ENCODE measurements around the gene PKDREJ. TPM values are rescaled to one million over a fixed set of nuclear protein-coding genes. Genes with fewer than 3 reads are reported as not detected.

The PKDREJ gene, protein sequence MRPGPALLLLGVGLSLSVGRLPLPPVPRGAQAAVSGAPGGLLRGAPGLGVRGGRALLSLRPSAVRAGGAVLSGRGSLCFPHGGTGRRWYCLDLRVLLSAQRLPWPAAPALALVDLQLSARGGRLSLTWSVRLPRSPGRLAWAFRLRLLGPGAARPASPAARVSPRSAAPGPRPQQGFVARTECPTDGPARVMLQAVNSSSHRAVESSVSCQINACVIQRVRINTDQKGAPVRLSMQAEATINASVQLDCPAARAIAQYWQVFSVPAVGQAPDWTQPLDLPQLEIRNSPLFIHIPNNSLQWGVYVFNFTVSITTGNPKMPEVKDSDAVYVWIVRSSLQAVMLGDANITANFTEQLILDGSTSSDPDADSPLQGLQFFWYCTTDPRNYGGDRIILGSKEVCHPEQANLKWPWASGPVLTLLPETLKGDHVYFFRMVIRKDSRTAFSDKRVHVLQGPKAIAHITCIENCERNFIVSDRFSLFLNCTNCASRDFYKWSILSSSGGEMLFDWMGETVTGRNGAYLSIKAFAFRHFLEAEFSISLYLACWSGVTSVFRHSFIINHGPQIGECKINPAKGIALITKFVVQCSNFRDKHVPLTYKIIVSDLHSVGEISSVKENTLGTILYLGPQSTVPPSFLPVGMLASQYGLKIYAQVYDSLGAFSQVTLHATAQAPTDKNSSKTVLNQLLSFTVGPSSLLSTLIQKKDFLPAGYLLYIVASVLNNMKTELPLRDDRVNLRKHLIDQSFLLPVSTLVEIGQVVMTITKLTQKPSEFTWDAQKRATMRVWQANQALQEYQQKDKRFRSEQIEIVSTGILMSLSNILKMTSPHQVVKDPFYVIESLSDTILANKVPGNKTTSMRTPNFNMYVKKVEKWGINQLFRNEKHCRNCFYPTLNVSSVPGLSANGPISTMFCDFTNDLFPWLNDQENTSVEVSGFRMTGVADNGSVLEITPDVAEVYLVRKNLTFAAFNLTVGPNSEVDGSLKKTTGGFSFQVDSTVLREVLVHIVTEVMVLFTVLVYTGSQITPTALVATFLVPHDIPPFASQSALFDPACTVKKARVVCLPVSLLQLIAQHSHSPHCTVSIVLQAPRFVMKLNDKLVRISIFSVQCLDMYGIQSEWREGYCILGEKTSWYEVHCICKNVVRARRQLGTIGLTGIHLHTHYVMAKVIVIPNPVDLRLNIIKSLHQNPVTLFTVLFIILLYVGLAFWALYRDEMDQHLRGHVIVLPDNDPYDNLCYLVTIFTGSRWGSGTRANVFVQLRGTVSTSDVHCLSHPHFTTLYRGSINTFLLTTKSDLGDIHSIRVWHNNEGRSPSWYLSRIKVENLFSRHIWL (N-terminal part only)
- total RNA-seq: under 0.01 TPM in 1 of 2 replicates, not detected in the other

GRCh38 chr22:46263216-46263590 lies at the start of gene PKDREJ:
Gene PKDREJ (minus strand): TSS chr22:46263343. CDS start chr22:46263322, 21 bp downstream.

DNA sequence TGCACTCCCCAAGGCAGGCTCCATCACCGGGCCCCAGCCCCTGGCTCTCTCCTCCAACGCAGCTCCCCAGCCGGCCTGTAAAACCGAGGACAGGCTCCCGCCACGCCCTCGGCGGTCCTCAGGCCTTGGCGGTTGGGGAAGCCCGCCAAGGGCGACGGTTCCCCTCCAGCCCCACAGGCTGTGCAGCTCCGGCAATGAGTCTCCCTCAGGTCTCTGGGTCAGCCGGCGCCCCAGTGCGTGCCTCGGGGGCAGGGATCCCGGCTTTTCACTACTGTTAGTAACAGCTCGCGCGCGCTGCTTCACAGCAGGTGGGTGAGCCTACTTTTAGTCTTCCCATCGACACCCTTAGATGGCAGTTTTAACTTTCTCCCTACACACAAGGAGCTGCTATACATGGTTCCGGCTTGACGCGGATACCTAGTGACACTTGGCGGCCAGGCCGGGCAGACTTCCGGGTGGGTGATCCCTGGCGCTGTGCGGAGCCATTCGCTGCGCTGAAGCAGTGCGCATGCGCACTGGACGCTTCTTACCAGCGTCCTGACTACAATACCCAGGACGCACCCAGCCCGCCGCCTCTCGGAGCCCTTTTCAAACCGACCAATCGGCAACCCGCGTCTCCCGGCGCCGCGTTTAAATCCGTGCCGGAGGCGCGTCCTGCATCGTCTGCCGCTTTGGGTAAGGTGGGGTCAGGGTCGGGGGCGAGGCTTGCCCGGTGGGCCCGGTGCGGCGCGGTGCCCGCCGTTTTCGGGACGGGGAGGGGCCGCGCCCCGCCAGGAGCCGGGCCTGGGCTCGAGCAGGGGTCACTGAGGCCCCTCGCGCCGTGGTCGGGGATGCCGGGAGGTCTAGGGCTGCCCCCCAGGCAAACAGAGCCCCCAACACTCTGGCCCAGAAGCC lies 33.4 kb upstream of the PKDREJ start, which contains the start of gene GTSE1:
Gene GTSE1, plus strand, starts transcription at position 614 of the 894 bp plus-strand sequence. CDS start 531 bp downstream, outside the sequence.

GRCh38 chr22:46267431-46268279 lies 4.5 kb upstream of the PKDREJ start, which contains the start of gene TTC38:
Gene TTC38 (plus strand): TSS chr22:46268008. CDS start chr22:46268040, 32 bp downstream.

DNA sequence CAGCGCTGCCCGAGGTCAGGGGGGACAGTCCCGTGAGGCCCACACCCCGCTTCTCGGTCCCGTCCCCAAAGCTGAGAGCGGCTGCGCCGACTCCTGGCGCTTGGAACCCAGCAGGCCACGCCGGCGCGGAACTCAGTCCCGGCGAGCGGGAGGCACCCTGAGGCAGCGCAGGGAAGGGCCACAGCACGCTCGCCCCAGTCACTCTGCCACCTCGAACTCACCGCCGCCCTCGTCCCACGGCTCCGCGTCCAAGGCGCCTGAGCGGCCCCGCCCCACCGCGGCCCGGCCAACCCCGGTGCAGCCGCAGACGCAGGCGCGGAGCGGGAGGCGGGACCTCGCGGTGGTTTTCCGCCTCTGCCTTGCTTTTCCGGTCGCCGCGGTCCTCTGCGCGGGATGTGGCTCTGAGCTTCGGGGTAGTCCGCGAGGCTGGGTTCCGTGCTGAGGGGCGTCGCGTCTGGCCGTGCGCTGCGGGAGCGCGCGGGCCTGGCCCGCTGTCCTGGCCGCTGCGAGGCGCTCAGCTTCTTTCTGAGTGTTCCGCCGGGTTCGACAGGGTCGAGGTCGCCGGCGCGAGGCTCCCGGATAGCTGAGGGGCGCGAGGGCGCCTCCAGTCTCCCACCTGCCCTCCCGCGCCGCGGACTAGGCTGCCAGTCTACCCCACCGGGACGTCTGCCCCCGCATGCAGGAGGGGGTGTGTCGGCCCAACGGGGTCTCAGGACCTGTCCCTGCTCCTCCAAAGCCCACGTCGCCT lies 12.9 kb downstream of the PKDREJ start, which contains the start of gene CDPF1:
Gene CDPF1, minus strand, starts transcription at position 259 of the 748 bp plus-strand sequence. CDS start 2,009 bp downstream, outside the sequence.

Other genes starting within 250 kb of the PKDREJ start
- gene PPARA, start 112.8 kb downstream of the PKDREJ start, total RNA-seq: 5.9 and 8.4 TPM in 2 replicates
- gene CDPF1, start 13.1 kb downstream of the PKDREJ start, total RNA-seq: 14.6 and 15.6 TPM in 2 replicates
- 28.9 and 35.5 TPM in 2 replicates for gene TTC38, start 4.7 kb upstream of the PKDREJ start, total RNA-seq
- 20.2 and 23.5 TPM in 2 replicates for gene GTSE1, start 33.5 kb upstream of the PKDREJ start, total RNA-seq
- gene TRMU, start 72.4 kb upstream of the PKDREJ start, total RNA-seq: 26.5 and 26.7 TPM in 2 replicates